HG03469 (cell line): ENCODE data around the gene MAPK14.
"Not testable (repeated sequence)": the region's sequence is repeated elsewhere in the genome, so short reads cannot be mapped to it uniquely, and the experiment has no call there.

Experiments used
- ATAC-seq: cut with Tn5 transposase; IDR thresholded peaks from one replicate; pipeline ENCODE4 v1.9.1; 2021; ENCODE audit warnings: mild to moderate bottlenecking, moderate library complexity, moderate number of reproducible peaks; ENCODE audit not compliant: unreplicated experiment

MAPK14 gene

GRCh38 chr6:36067374-36068011, 39.9 kb downstream of the MAPK14 start:
- ATAC-seq: no peak

GRCh38 chr6:36068012-36068392, 40.4 kb downstream of the MAPK14 start:
- ATAC-seq: no peak

GRCh38 chr6:36068586-36068985, 41.0 kb downstream of the MAPK14 start:
- no peak for ATAC-seq

GRCh38 chr6:36069573-36069972, 42.0 kb downstream of the MAPK14 start:
- no peak for ATAC-seq

GRCh38 chr6:36070252-36070651, 42.6 kb downstream of the MAPK14 start:
- no peak for ATAC-seq

GRCh38 chr6:36071281-36071680, 43.7 kb downstream of the MAPK14 start:
- no peak for ATAC-seq

GRCh38 chr6:36071714-36072113, 44.1 kb downstream of the MAPK14 start:
- ATAC-seq: no peak

GRCh38 chr6:36072681-36073080, 45.1 kb downstream of the MAPK14 start:
- ATAC-seq: no peak

GRCh38 chr6:36073587-36073986, 46.0 kb downstream of the MAPK14 start:
- no peak for ATAC-seq

GRCh38 chr6:36075656-36076055, 48.0 kb downstream of the MAPK14 start:
- no peak for ATAC-seq

- no peak for ATAC-seq
Observed at GRCh38 chr6:36076178-36077063, 48.8 kb downstream of the MAPK14 start.

GRCh38 chr6:36078159-36078558, 50.6 kb downstream of the MAPK14 start:
- no peak for ATAC-seq

GRCh38 chr6:36079601-36080000, 52.0 kb downstream of the MAPK14 start:
- no peak for ATAC-seq

- no peak for ATAC-seq
Observed at GRCh38 chr6:36082318-36082717, 54.7 kb downstream of the MAPK14 start.

- ATAC-seq: no peak
Observed at GRCh38 chr6:36083446-36083845, 55.8 kb downstream of the MAPK14 start.

GRCh38 chr6:36088204-36088603, 60.6 kb downstream of the MAPK14 start:
- not testable (repeated sequence) for ATAC-seq

GRCh38 chr6:36089048-36089447, 61.4 kb downstream of the MAPK14 start:
- no peak for ATAC-seq

GRCh38 chr6:36094238-36094637, 66.6 kb downstream of the MAPK14 start:
- no peak for ATAC-seq

GRCh38 chr6:36094753-36095496, 67.3 kb downstream of the MAPK14 start:
- ATAC-seq: no peak

- ATAC-seq: no peak
Observed at GRCh38 chr6:36095497-36096391, 68.1 kb downstream of the MAPK14 start.
